HG03439 (cell line): ENCODE measurements around the gene ADK.
A peak's percentile ranks its signal among the peaks of the same experiment; 100 is the strongest.

Experiments used
- ATAC-seq: cut with Tn5 transposase; IDR thresholded peaks from one replicate; pipeline ENCODE4 v1.9.1; 2021; ENCODE audit warnings: mild to moderate bottlenecking, moderate library complexity; ENCODE audit not compliant: unreplicated experiment

ADK gene

DNA sequence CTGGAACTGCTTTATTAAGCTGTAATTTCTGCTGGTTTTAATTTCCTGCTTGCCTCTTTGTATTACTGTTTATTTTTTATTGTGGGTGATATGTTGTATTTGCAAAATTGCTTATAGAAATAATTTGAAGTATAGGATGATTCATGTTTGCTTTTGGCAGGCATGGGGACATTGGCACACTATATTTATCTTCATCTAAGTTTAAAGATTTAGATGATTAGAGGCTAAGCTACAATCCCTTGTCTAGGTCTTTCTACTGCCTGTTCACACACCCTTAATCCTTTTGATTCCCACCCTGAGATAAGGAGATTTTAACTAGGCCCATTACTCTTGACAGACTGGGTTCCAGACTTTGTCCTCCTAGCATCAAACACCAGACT, 492.6 kb downstream of the ADK start:
- no peak for ATAC-seq

DNA sequence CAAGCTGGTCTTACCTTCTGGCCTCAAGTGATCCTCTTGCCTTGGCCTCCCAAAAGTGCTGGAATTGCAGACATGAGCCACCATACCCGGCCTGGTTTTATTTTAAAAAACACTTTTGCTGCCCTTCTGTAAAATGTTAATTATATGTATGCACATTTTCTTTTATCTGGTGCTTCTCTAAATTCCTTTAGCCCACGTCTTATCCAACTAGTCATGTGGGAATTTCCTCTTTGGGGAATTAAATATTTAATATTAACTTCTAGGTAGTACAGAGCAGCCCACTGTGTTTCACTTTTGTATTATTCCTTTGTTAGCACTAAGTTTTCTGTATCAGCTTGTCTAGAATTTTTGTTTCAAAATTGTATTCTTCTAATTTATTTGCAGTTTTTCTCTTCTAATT, 493.7 kb downstream of the ADK start:
- no peak for ATAC-seq

DNA sequence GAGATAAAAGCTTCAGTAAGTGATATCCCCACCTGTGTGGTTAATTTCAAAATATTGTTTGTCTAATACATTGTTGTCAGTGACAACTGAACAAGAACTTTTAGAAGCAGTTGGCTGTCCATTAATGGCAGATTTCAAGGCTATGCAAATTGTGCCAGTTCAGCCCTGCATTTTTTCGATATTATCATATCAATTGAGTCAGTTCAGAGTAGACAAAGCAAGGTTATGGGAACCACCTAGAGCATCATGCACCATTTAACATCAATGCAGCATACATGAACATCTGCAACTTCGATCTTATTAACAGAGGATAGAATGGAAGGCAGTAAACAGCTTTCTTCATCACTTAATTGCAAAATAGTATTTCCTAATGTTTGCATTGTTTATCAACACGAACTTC, 494.7 kb downstream of the ADK start:
- ATAC-seq = no peak

DNA sequence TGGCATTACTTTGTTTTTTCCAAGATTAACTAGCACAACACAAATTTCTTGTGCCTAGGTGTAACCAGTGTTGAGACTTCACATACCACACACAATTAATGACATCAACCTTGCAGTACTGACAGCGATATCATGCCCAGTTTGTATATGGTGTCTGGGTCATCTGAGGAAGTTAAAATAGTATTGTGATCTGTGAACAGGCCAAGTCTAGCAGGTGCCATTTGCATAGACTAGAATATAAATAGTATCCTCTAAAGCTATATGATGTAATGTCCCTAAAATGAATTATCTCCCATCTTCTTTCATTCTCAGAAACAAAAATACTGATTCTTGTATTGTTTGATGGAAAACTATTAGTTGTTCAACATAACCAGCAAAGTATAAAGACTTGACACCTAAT, 499.6 kb downstream of the ADK start:
- no peak for ATAC-seq

DNA sequence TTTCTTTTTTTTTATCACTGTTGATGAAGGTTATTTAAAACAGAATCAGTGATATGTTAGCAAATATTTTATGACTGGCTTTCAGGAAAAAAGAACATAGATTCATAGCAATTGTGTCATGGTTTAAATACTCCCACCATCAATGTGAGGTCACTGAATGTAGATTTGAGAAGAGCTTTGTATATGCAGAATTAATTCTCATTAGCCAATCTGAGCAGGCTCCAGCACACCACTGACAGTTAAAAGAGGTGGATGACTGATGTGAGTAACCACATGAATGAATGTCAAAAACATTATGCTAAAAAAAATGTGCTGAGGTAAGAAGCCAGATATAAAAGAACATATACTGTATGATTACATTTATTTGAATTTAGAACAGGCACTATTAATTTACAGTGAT, 500.5 kb downstream of the ADK start:
- no peak for ATAC-seq

DNA sequence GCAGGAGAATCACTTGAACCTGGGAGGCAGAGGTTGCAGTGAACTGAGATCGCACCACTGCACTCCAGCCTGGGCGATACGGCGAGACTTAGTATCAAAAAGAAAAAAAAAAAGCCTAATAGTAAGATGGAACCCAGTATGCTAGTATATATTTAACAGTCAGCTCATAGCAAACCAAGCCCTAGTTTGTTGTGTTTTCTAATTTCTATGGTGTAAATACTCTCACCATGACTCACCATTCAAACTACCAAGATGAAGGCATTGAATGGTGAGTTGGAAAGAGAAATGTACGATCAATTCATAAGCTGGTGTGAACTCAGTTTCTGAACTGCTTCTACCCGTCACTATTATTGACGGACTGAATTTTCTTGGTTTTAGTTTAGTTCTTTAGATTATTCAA, 501.6 kb downstream of the ADK start:
- ATAC-seq = no peak

DNA sequence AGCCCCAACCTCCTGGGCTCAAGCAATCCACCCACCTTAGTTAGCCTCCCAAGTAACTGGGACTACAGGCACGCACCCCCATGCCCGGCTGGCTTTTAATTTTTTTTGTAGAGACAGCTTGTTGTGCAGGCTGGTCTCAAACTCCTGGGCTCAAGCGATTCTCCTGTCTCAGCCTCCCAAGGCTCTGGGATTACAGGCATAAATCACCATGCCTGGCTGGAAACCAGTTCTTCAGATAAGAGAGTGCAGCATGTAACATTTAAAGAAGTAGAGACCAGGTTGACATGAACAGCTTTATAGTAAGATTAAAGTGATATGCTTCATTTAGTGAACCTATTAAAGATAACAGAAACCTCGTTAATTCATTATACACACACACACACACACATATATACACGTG, 507.5 kb downstream of the ADK start:
- ATAC-seq = no peak

DNA sequence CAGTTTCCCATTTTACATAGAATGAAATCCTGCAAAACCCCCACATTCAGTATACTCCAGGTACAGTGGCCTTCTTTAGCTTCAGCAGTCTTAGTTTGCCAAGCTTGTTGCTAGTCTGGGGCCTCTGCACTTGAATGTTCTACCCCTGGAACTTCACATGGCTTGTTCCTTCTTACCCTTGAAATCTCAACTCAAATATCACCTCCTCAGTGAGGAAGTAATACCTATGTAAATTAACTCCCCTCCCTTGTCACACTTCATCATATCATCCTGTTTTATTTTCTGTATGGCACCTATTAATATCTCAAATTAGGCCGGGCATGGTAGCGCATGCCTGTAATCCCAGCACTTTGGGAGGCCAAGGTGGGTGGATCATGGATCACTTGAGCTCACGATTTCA, 511.6 kb downstream of the ADK start:
- no peak for ATAC-seq

DNA sequence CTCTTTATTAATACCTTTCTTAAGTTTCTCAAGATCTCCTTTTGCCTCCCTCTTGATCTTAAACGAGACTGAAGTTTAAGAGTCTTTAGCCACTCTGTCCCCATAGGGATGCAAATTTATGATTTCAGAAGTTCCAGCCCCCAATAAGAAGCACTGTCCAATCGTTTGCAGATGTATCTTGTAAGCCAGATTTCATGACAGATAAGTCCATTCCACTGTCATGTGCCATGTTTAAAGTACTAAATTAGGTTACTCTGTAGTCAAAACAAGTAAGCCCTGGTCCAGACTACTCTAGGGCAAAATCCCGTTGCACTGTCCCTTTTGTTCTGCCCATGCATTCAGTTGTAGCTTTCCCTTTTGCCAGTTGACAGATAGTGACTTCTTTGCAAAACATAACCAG, 518.2 kb downstream of the ADK start:
- ATAC-seq = no peak

DNA sequence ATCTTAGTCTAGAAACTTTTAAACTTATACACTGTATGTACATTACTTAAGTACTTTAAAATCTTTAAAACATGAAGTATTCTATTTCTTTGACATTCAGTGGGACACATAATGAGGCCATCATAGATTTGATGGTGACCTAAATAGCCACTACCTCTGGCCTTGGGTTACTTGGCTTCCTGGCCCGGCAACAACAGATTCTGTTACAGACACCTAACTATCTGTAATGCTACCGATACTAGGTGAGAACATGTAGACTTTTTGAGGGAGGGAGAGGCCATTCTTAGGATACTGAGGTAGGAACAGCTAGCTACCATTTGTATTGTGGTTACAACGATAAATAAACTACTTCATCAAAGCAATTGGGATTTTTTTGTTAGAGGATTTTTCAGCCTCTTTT, 520.7 kb downstream of the ADK start:
- ATAC-seq = no peak

DNA sequence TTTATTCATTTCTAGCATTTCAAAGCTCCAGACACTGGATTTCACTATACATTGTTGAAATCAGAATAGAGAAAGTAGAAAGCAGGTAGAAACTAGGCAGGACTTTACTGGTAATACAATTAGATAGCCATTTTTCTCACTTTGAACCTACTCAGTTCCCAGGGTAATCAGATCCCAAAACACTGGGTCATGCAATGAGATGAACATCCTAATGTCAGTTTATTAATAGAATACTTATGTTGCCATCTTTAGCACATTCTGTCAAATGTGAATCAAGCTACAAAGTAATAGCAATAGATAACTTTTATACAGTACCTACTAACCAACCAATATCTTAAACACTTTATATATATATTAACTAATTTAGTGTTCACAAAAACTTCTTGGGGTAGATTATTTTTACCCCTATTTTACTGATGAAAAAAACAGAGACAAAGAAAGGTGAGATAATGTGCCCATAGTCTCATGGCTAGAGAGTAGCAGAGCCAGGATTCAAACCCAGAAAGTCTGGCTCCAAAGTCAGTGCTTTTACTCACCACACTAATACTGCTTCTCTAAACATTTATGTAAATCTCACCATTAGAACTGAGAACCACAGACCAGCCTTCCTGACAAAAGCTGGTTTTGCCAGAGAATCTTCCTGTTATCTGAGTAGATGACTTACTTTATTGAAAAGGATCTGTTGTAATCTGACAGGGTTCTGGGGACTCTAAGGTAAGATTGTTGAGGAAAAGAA, 521.6 kb downstream of the ADK start:
- no peak for ATAC-seq

DNA sequence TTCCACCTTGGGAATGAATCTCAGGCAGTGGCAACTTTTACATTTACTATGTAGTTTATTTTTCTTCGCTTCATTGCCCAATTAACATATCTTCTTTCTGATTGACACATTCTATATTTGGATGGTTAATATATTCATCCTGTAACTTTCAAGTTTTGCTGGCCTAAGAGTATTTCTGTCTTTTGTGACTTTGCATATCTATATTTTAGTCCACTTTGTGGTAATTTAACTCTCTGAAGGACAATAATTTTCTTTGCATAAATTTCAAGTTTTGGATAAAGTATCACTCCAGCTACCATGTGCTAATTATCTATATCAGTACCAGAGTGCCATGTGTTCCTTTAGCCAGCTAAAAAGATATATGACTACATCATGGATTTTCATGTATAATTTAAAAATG, 523.9 kb downstream of the ADK start:
- ATAC-seq = no peak

DNA sequence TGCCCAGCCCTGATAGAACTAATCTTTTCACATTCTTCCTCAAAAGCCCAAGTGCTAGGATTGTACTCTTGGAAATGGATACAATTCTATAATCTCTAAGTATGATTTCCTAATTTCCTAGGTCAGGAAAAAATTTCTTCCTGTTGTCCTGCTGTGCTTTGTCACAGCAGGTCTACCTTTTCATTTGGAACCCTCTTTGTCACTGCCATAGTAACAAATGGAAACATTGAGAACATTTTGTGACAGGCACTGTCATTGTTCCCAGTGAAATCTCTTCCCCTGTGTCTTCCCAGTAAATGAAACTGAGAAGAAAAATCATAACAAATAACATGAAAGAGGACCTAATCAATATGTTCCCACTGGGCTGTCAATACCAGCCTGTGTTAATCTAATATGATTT, 524.5 kb downstream of the ADK start:
- no peak for ATAC-seq

DNA sequence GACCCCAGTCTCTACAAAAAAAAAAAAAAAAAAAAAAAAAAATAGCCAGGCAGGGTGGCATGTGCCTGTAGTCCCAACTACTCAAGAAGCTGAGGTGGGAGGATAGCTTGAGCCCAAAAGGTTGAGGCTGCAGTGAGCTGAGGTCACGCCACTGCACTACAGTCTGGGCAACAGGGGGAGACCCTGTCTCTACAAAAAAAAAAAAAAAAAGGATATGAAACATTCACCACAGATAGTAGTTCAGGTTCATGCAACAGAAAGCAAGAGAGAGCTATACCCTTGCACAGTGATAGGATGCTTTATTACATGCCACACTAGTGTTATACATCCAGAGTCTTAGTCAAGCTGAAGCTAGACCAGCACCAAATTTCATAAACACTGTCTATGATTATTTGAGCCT, 526.9 kb downstream of the ADK start:
- peak; percentile 65 for ATAC-seq

DNA sequence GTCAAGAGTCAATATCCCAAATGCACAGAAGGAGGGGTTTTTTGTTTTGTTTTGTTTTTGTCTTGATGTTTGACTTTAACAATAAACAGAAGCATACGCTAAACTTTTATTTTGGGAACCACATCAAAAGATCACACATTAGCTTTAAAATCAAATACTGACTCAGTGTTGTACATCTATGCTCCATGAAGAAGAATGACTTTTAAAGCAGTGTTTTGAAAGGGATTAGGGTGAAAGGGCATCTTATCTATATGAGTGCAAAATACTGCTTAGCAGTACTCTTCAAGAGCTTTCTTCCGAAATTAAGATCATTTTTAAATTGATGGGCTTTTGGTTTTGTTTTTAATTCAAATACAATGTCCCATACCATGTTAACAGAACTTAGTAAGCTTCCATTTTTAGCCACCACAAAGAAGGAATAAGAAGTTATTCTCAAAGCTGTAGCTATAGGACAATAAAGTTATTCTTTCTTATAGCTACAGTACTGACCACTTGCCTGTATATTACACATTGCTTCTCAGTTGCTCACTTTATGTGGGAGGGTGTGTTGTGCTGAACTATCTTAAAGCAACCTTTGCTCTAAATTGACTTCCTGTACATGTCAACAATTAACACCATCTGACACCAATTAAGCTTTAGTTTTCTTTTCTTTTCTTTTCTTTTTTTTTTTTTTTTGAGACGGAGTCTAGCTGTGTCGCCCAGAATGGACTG, 531.1 kb downstream of the ADK start:
- ATAC-seq = no peak

DNA sequence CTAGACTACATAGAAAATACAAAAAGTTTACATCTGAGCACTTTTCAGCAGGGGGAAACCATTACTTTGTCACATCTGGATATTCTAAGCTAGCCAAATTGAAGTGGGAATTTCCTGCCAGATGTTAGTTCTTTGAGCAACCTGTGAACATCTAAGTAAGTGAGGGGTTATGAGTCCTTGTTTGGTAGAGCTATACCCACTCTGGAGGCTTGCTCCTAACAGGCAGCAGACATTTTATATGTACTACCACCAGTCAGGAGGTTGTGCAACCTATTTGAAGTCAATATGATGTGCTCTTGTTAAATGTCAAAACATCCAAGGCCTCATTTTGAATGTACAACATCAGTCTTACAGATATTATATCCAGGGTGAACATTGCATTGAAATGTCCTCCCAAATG, 532.0 kb downstream of the ADK start:
- ATAC-seq = no peak

DNA sequence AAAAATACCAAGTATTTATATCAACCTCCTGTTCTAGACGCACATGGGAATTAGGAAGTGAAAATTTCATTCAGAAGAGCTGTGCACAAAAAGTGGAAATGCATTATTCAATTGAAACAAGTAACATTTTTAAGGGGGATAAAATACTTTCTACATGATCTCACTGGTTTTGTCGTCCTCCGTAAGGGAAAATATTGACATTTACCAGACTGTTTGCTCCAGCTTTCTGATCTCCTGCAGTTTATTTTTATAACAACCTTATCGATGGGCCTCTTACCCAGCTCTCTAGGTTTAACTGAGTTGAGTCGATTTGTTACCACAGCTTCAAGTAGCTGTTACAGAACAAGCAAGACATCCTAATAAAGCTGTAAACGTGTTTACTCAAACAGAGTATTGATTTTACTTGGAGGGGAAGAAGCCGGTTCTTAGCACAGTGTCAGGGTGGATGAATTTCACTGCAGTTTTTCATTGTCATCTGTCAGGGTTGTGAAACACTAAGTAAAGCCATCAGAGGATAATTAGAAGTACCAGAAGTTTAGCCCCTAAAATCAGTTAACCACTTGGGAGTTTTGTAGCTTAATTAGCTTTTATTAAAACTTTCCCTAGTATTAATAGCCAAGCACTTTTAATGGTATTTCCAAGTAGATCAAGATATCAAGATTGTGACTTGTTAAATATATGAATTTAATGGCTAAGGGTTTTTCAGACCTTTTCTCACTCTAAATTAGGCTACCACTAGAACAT, 532.8 kb downstream of the ADK start:
- no peak for ATAC-seq

DNA sequence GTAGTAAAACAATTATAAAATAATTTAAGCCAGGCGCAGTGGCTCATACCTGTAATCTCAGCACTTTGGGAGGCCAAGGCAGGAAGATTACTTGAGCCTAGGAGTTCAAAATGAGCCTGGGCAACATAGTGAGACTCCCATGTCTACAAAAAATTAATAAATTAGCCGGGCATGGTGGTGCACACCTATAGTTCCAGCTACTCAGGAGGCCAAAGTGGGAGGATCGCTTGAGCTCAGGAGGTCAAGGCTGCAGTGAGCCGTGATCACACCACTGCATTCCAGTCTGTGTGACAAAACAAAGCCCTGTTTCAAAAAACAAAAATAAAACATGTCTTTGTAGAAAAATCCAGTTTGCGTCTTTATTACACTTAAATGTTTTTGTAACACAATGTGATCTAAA, 533.4 kb downstream of the ADK start:
- ATAC-seq = no peak

DNA sequence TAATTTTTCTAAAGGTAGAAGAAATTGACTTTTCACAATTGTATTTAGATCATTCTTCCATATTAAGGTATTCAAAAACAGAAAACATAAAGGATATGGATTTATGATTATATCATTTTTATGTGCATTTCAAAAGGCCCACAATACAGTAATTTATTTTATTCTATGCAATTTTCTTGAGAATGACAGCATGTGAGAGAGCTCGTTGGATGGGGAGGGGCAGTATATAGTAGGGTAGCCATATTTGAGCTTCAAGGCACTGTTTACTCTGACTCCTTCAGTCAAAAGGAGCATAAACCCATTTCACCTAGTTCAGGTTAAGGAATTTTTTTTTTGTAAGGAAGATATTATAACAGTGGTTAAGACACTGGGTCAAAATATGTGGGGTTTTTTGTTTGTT, 534.5 kb downstream of the ADK start:
- ATAC-seq = no peak

DNA sequence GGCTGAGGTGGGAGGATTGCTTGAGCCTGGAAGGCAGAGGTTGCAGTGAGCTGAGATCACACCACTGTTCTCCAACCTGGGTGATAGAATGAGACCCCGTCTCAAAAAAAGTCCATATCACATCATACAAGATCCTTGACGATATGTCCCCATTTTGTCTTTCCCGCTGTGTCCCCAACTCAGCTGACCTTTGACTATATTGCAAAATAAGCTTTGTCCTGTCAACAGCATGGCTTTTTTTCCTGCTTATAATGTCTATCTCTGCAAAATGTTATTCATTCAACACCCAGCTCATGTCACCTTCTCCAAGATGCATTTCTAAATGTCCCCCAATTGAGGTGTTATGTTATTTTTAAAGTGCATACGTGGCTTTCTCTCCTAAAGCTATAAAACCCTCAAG, 539.4 kb downstream of the ADK start:
- no peak for ATAC-seq

DNA sequence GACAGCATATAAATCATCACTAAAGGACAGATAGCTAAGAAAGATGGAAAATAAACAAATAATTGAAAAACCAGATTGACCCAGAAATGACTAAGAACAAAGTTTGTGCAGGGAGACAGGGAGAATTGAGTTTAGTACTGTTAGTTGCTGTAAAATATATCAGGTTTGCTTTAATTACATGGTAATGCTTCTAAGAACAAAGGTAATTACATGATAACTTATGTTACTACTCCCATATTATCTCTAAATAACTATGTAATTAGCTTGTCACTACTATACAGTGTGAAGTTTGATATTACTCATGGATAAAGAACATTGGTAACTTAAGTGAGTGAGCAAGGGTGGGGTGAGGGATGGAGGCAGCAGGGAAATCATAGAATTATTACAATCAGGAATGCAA, 540.1 kb downstream of the ADK start:
- no peak for ATAC-seq
